Neural cell (in vitro differentiated cells): ENCODE data around the gene NPW. TPM values are rescaled to one million over a fixed set of nuclear protein-coding genes. Genes with fewer than 3 reads are reported as not detected.

Experiments
- H2AFZ ChIP-seq: fragments of 200-600, 300-800 bp; sonication (generic), shearing (Covaris generic); 2 replicates; pipeline ENCODE4 v1.6.0; 2014; ENCODE audit warnings: low read depth, mild to moderate bottlenecking, antibody characterized with exemption, low read length, moderate library complexity
- H3F3A ChIP-seq: fragments of 200-600 bp; shearing (Covaris generic); 2 replicates; pipeline ENCODE4 v1.6.1; 2016; ENCODE audit warnings: mild to moderate bottlenecking, moderate library complexity, mixed read lengths, antibody characterized with exemption, low read length; ENCODE audit not compliant: insufficient read depth, poor library complexity, severe bottlenecking
- H3K27ac ChIP-seq: fragments of 200-600, 300-800 bp; sonication (generic), shearing (Covaris generic); 2 replicates; pipeline ENCODE4 v1.5.1; 2014; ENCODE audit warnings: mild to moderate bottlenecking, low read length, moderate library complexity
- H3K27me3 ChIP-seq: fragments of 300-800, 200-600 bp; sonication (generic), shearing (Covaris generic); 2 replicates; pipeline ENCODE4 v1.6.0; 2014; ENCODE audit warnings: mild to moderate bottlenecking, low read depth, low read length, moderate library complexity; ENCODE audit not compliant: insufficient read depth
- H3K36me3 ChIP-seq: fragments of 300-800, 200-600 bp; sonication (generic), shearing (Covaris generic); 2 replicates; pipeline ENCODE4 v1.5.1; 2014; ENCODE audit warnings: mild to moderate bottlenecking, antibody characterized with exemption, low read length, moderate library complexity; ENCODE audit not compliant: insufficient read depth
- H3K4me2 ChIP-seq: fragments of 300-800, 200-600 bp; sonication (generic), shearing (Covaris generic); 2 replicates; pipeline ENCODE4 v1.6.0; 2014; ENCODE audit warnings: mild to moderate bottlenecking, low read length
- H3K4me3 ChIP-seq: fragments of 300-800, 200-600 bp; sonication (generic), shearing (Covaris generic); 2 replicates; pipeline ENCODE4 v1.5.1; 2014; ENCODE audit warnings: mild to moderate bottlenecking, low read length, moderate library complexity
- H3K79me2 ChIP-seq: fragments of 200-600 bp; shearing (Covaris generic); replicated peaks from 2 replicates; pipeline ENCODE4 v1.6.0; 2014; ENCODE audit warnings: mild to moderate bottlenecking, low read length, moderate library complexity; ENCODE audit not compliant: insufficient read depth
- H3K9ac ChIP-seq: fragments of 300-800, 200-600 bp; sonication (generic), shearing (Covaris generic); 2 replicates; pipeline ENCODE4 v1.6.1; 2016; ENCODE audit warnings: mild to moderate bottlenecking, low read length, mixed read lengths
- H3K9me2 ChIP-seq: fragments of 200-600 bp; shearing (Covaris generic); 2 replicates; pipeline ENCODE4 v1.6.1; 2016; ENCODE audit warnings: mild to moderate bottlenecking, low read length, mixed read lengths; ENCODE audit not compliant: insufficient read depth
- H3K9me3 ChIP-seq: fragments of 200-600, 300-800 bp; sonication (generic), shearing (Covaris generic); 2 replicates; pipeline ENCODE4 v1.6.1; 2016; ENCODE audit warnings: mild to moderate bottlenecking, mixed run types, low read length, moderate library complexity, mixed read lengths
- H4K20me1 ChIP-seq: fragments of 200-600 bp; shearing (Covaris generic); 2 replicates; pipeline ENCODE4 v1.6.1; 2016; ENCODE audit warnings: mild to moderate bottlenecking, mixed run types; ENCODE audit not compliant: insufficient read depth
- EP300 ChIP-seq: fragments of 450-650 bp; conservative IDR thresholded peaks from 2 replicates; pipeline ENCODE4 v1.6.1; 2014; ENCODE audit warnings: antibody characterized with exemption, mild to moderate bottlenecking, moderate library complexity; ENCODE audit not compliant: poor library complexity, severe bottlenecking
- MXI1 ChIP-seq: fragments of 450-650 bp; conservative IDR thresholded peaks from 2 replicates; pipeline ENCODE4 v1.6.1; 2014; ENCODE audit warnings: antibody characterized with exemption, mild to moderate bottlenecking; ENCODE audit not compliant: poor library complexity, severe bottlenecking
- POLR2AphosphoS5 ChIP-seq: IDR thresholded peaks from 2 replicates; pipeline ENCODE4 v1.6.1; 2012
- RAD21 ChIP-seq: fragments of 450-650 bp; conservative IDR thresholded peaks from 2 replicates; pipeline ENCODE4 v1.6.1; 2014; ENCODE audit warnings: antibody characterized with exemption, mild to moderate bottlenecking, moderate library complexity
- REST ChIP-seq: IDR thresholded peaks from 2 replicates; pipeline ENCODE4 v1.6.1; 2012; ENCODE audit warnings: borderline replicate concordance
- SMC3 ChIP-seq: fragments of 450-650 bp; conservative IDR thresholded peaks from 2 replicates; pipeline ENCODE4 v1.6.1; 2014; ENCODE audit warnings: antibody characterized with exemption, mild to moderate bottlenecking, moderate library complexity; ENCODE audit not compliant: poor library complexity
- TAF1 ChIP-seq: IDR thresholded peaks from 2 replicates; pipeline ENCODE4 v1.6.1; 2012; ENCODE audit warnings: low read depth
- polyA plus RNA-seq: library from polyadenylated mRNA; depleted of rRNA; stranded (reverse); fragments of >200 nt; gene quantifications from 2 replicates; pipeline ENCODE4 v1.2.3, GENCODE V29; 2014
- TF ChIP-seq, protein P1 (sequence below): fragments of 450-650 bp; IDR thresholded peaks from 2 replicates; pipeline ENCODE4 v1.5.1; 2014; ENCODE audit warnings: antibody characterized with exemption, mild to moderate bottlenecking, moderate library complexity; ENCODE audit not compliant: poor library complexity, severe bottlenecking

NPW gene
- polyA plus RNA-seq, 1 donor from 2014 or later: not detected

DNA sequence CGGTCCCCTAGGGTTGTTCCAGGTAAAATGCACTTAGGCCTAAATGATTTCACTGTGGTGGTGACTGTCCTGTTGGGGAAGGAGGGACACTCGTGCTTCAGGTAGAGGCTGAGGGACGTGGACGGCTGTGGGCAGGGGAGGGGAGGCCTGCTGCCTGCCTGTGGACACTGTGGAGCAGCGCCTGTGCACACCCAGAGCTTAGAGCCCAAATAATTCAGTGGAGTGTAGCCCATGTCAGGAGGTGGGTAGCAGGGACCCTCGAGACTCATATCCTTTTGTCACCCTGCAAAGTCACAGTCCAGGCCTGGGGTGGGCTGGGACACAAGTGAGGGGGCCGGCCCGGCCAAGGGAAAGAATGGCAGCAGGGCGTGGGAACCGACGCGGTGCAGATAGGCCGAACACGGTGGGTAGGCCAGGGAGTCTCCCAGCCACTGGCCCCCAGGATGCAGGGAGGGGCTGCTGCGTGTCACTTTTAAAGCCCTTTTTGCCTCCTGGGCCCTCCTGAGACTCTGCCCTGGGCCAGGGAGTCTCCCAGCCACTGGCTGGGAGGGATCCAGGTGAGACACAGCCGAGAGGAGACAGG lies 6.4 kb downstream of the NPW start:
- H4K20me1 ChIP-seq: no peaks in the 10 kb centered on the region
- H3K79me2 ChIP-seq: no peaks in the 10 kb centered on the region
- no peaks in the 10 kb centered on the region for H3K36me3 ChIP-seq
- H3K27ac ChIP-seq: no peak overlapping the region
- no peak overlapping the region for H3K4me2 ChIP-seq
- no peaks in the 10 kb centered on the region for H3K9me2 ChIP-seq
- H3K27me3 ChIP-seq: peaks cover 32% of the 10 kb centered on the region
- H2AFZ ChIP-seq: no peak overlapping the region
- no peak overlapping the region for H3K9ac ChIP-seq
- H3K4me3 ChIP-seq: peak overlapping the region; percentile 51
- no peaks in the 10 kb centered on the region for H3K9me3 ChIP-seq
- H3F3A ChIP-seq: no peaks in the 10 kb centered on the region
- TF ChIP-seq SMC3 (no peak), RAD21 (no peak)

- peak within 1 kb of the TSS; percentile 63 for H3K4me3 ChIP-seq
- no peaks in the 10 kb centered on the region for H3F3A ChIP-seq
- H3K9ac ChIP-seq: peak within 1 kb of the TSS; percentile 53
- no peak within 1 kb of the TSS for H3K4me2 ChIP-seq
- H3K9me2 ChIP-seq: no peaks in the 10 kb centered on the region
- no peaks in the 10 kb centered on the region for H3K79me2 ChIP-seq
- H3K9me3 ChIP-seq: no peaks in the 10 kb centered on the region
- no peaks in the 10 kb centered on the region for H4K20me1 ChIP-seq
- H3K36me3 ChIP-seq: no peaks in the 10 kb centered on the region
- H2AFZ ChIP-seq: no peak within 1 kb of the TSS
- peaks cover 28% of the 10 kb centered on the region for H3K27me3 ChIP-seq
- TF ChIP-seq RAD21 (no peak), TAF1 (no peak), POLR2AphosphoS5 (no peak)
- TF ChIP-seq, protein P1, sequence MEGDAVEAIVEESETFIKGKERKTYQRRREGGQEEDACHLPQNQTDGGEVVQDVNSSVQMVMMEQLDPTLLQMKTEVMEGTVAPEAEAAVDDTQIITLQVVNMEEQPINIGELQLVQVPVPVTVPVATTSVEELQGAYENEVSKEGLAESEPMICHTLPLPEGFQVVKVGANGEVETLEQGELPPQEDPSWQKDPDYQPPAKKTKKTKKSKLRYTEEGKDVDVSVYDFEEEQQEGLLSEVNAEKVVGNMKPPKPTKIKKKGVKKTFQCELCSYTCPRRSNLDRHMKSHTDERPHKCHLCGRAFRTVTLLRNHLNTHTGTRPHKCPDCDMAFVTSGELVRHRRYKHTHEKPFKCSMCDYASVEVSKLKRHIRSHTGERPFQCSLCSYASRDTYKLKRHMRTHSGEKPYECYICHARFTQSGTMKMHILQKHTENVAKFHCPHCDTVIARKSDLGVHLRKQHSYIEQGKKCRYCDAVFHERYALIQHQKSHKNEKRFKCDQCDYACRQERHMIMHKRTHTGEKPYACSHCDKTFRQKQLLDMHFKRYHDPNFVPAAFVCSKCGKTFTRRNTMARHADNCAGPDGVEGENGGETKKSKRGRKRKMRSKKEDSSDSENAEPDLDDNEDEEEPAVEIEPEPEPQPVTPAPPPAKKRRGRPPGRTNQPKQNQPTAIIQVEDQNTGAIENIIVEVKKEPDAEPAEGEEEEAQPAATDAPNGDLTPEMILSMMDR: no peak
- H3K27ac ChIP-seq: no peak within 1 kb of the TSS
These were observed 7.0 kb downstream of the NPW start, which contains the start of gene NHERF2 for GRCh38 chr16:2026461-2027023. Gene NHERF2 (plus strand): TSS chr16:2026902. CDS start chr16:2027006, 104 bp downstream.

DNA sequence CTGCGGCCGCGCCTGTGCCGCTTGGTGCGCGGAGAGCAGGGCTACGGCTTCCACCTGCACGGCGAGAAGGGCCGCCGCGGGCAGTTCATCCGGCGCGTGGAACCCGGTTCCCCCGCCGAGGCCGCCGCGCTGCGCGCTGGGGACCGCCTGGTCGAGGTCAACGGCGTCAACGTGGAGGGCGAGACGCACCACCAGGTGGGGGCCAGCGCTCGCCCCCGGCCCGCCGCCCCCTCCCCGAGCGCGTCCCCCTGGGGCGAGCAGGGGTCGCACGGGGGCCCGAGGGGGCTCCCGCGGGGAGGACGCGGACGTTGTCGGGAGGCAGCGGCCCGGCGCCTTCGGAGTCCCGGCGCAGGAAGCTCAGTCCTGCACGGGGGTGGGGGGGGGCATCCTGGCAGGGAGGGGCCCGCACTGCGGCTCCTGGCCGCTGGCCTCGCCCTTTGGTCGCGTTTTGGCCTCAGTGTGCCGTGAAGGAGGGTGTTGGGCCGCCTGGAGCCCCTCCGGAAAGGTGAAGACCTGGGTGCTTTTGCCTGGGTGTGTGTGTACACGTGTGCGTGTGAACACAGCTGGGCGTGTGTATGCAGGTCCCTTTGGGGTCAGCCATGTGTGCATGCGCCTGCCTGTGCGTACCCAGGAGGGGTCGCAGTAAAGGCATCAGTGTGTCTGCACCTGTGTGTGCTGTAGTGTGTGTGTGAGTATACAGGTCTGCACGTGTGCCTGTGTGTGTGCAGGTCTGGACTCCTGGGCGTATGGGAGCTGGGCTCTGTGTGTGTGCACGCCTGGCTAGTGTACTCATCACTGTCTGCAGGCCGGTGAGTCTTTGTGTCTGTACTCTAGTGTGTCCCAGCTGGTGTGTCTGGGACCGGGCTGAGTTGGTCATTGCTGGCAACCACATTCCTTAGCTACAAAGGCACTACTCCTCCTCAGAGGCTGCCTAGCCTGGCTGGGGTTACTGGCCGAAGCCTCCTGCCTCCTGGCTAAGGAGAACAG lies 7.7 kb downstream of the NPW start:
- TF ChIP-seq RAD21 (no peak), REST (no peak), EP300 (no peak), MXI1 (peak; percentile 25)
- no peaks in the 10 kb centered on the region for H4K20me1 ChIP-seq
- H3K4me2 ChIP-seq: no peak overlapping the region
- no peak overlapping the region for H3K27ac ChIP-seq
- no peaks in the 10 kb centered on the region for H3K9me3 ChIP-seq
- H3K36me3 ChIP-seq: no peaks in the 10 kb centered on the region
- H3K27me3 ChIP-seq: peaks cover 24% of the 10 kb centered on the region
- no peak overlapping the region for H2AFZ ChIP-seq
- no peaks in the 10 kb centered on the region for H3K79me2 ChIP-seq
- H3K4me3 ChIP-seq: peak overlapping the region; percentile 63
- no peaks in the 10 kb centered on the region for H3F3A ChIP-seq
- peak overlapping the region; percentile 53 for H3K9ac ChIP-seq
- no peaks in the 10 kb centered on the region for H3K9me2 ChIP-seq
